Neural cell (in vitro differentiated cells): ENCODE measurements around the gene PBRM1.

Experiments
- POLR2AphosphoS5 ChIP-seq: IDR thresholded peaks from 2 replicates; pipeline ENCODE4 v1.6.1; 2012
- REST ChIP-seq: IDR thresholded peaks from 2 replicates; pipeline ENCODE4 v1.6.1; 2012; ENCODE audit warnings: borderline replicate concordance
- SMC3 ChIP-seq: fragments of 450-650 bp; conservative IDR thresholded peaks from 2 replicates; pipeline ENCODE4 v1.6.1; 2014; ENCODE audit warnings: antibody characterized with exemption, mild to moderate bottlenecking, moderate library complexity; ENCODE audit not compliant: poor library complexity
- TF ChIP-seq, protein P1 (sequence below): fragments of 450-650 bp; IDR thresholded peaks from 2 replicates; pipeline ENCODE4 v1.5.1; 2014; ENCODE audit warnings: antibody characterized with exemption, mild to moderate bottlenecking, moderate library complexity; ENCODE audit not compliant: poor library complexity, severe bottlenecking

- TF ChIP-seq REST (no peak), POLR2AphosphoS5 (no peak), SMC3 (no peak)
- TF ChIP-seq, protein P1, sequence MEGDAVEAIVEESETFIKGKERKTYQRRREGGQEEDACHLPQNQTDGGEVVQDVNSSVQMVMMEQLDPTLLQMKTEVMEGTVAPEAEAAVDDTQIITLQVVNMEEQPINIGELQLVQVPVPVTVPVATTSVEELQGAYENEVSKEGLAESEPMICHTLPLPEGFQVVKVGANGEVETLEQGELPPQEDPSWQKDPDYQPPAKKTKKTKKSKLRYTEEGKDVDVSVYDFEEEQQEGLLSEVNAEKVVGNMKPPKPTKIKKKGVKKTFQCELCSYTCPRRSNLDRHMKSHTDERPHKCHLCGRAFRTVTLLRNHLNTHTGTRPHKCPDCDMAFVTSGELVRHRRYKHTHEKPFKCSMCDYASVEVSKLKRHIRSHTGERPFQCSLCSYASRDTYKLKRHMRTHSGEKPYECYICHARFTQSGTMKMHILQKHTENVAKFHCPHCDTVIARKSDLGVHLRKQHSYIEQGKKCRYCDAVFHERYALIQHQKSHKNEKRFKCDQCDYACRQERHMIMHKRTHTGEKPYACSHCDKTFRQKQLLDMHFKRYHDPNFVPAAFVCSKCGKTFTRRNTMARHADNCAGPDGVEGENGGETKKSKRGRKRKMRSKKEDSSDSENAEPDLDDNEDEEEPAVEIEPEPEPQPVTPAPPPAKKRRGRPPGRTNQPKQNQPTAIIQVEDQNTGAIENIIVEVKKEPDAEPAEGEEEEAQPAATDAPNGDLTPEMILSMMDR: no peak
These were observed 60.7 kb downstream of the PBRM1 start for GRCh38 chr3:52625041-52625440.
